Measurements from ENCODE around the gene KIF21B. TPM values are rescaled to one million over a fixed set of nuclear protein-coding genes. Genes with fewer than 3 reads are reported as not detected.

Gene KIF21B
- total RNA-seq, 4 donors from 2014 or later: 0.89 to 1.5 (median 1.1) TPM

GRCh38 chr1:200980452-200980772, 43.1 kb downstream of the KIF21B start:
- H3K4me3 ChIP-seq (replicated peaks in 1 of 3): no peak overlapping the region
- intact Hi-C loops (cut with DNase I): no loop called here
- no peaks in the 10 kb centered on the region for H3K4me1 ChIP-seq
- TF ChIP-seq CTCF (IDR thresholded peaks at IDR 0.05) (no peak), POLR2A (IDR thresholded peaks at IDR 0.05) (no peak)
- no peaks in the 10 kb centered on the region for H3K27me3 ChIP-seq
- no peaks in the 10 kb centered on the region for H3K36me3 ChIP-seq
- DNase-seq: no peak
- H3K9me3 ChIP-seq: no peaks in the 10 kb centered on the region
- no peak overlapping the region for H3K27ac ChIP-seq
- 84 to 93% methylated on average over 2 of the region's 2 CpGs for WGBS, 2 donors

- 82% methylated on average over 13 of the region's 13 CpGs for WGBS, 2 donors
Measured at GRCh38 chr1:200979574-200980451, 43.7 kb downstream of the KIF21B start.

DNA sequence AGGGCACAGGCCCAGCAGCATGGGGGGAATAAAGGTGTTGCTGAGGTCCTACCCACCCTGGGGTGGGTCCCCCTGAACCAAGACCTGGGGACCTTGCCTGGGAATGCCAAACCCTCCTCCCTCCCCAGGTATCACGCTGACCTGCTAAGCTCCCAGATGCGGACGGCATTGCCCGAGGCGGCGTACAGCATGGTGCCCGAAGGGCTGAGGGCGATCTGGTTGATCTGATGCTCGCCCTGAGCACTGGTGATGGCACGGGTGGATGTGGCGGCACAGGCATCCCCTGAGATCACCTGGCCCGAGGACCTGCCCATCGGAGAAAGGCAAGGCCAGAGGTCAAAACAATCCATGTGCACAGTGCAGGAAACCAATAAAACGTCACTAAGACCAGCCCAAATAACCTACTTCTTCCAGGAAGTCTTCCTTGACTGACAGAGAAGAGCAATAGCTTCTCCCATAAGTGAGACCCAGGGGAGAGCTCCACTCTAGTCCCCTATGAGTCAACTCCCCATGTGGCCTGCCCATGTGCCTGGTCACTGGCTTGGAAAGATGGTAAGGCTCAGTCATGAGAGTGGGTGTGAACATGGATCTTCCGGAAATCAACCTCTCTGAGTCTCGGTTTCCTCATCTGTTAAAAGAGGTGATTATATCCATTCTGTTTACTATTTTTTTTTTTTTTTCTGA, 46.3 kb downstream of the KIF21B start:
- no peak for DNase-seq
- 96 to 97% methylated on average over 13 to 16 of the region's 16 CpGs for WGBS, 2 donors

More at GRCh38 chr1:200979574-200980451, 43.7 kb downstream of the KIF21B start:
- H3K36me3 ChIP-seq: no peaks in the 10 kb centered on the region
- no peaks in the 10 kb centered on the region for H3K4me1 ChIP-seq
- no peaks in the 10 kb centered on the region for H3K27me3 ChIP-seq
- TF ChIP-seq CTCF (IDR thresholded peaks at IDR 0.05) (peak in 1 of 6 experiments; percentile 14), POLR2A (IDR thresholded peaks at IDR 0.05) (no peak)
- no peaks in the 10 kb centered on the region for H3K9me3 ChIP-seq
- intact Hi-C loops (cut with DNase I): loop anchor here (10.0 kb wide), 1 partner anchor 235 kb away; no protein-coding TSS in a partner anchor
- no peak for DNase-seq
- H3K4me3 ChIP-seq (replicated peaks in 1 of 3): no peak overlapping the region
- H3K27ac ChIP-seq: no peak overlapping the region

GRCh38 chr1:200976634-200977033, 46.9 kb downstream of the KIF21B start:
- no peak overlapping the region for H3K27ac ChIP-seq
- TF ChIP-seq CTCF (IDR thresholded peaks at IDR 0.05) (no peak), POLR2A (IDR thresholded peaks at IDR 0.05) (no peak)
- no peaks in the 10 kb centered on the region for H3K36me3 ChIP-seq
- no peaks in the 10 kb centered on the region for H3K9me3 ChIP-seq
- 93 to 95% methylated on average over 7 to 8 of the region's 8 CpGs for WGBS, 2 donors
- intact Hi-C loops (cut with DNase I): loop anchor here (10.0 kb wide), 1 partner anchor 238 kb away; no protein-coding TSS in a partner anchor
- DNase-seq: no peak
- no peaks in the 10 kb centered on the region for H3K27me3 ChIP-seq
- no peaks in the 10 kb centered on the region for H3K4me1 ChIP-seq
- no peak overlapping the region for H3K4me3 ChIP-seq (replicated peaks in 1 of 3)

More for the DNA sequence above, 46.3 kb downstream of the KIF21B start:
- no peaks in the 10 kb centered on the region for H3K4me1 ChIP-seq
- H3K36me3 ChIP-seq: no peaks in the 10 kb centered on the region
- no peak overlapping the region for H3K27ac ChIP-seq
- no peaks in the 10 kb centered on the region for H3K27me3 ChIP-seq
- TF ChIP-seq POLR2A (IDR thresholded peaks at IDR 0.05) (no peak), CTCF (IDR thresholded peaks at IDR 0.05) (no peak)
- H3K9me3 ChIP-seq: no peaks in the 10 kb centered on the region
- no peak overlapping the region for H3K4me3 ChIP-seq (replicated peaks in 1 of 3)
- intact Hi-C loops (cut with DNase I): loop anchor here (10.0 kb wide), 1 partner anchor 238 kb away; no protein-coding TSS in a partner anchor

All from thyroid gland (tissue), 4 donors.